CD4-positive, alpha-beta memory T cell (primary cell): Measurements from ENCODE around the gene FOXL3. TPM values are rescaled to one million over a fixed set of nuclear protein-coding genes. Genes with fewer than 3 reads are reported as not detected.

ENCODE experiments used
- CTCF ChIA-PET: fragments of 350-600 bp; sonication (Branson Sonifier 250); formaldehyde crosslinking; loops from one replicate; lab custom pipeline; 2021; ENCODE audit warnings: inconsistent platforms; ENCODE audit not compliant: partially characterized antibody; lab: Charles Lee
- POLR2A ChIA-PET: fragments of 350-600 bp; sonication (Branson Sonifier 250); formaldehyde crosslinking; loops from one replicate; lab custom pipeline; 2021; ENCODE audit not compliant: partially characterized antibody; lab: Charles Lee
- DNase-seq, 5 donors: peaks; one replicate each; pipeline versions ENCODE4 v3.0.0 to v3.0.0-alpha.2; 2020 to 2022; ENCODE audit warnings: mixed read lengths in 1 of 5
- H3K27ac ChIP-seq: one replicate; pipeline ENCODE4 v1.7.0; 2013; ENCODE audit warnings: low read depth, low read length
- H3K27me3 ChIP-seq: 2 replicates; pipeline ENCODE4 v1.7.0; 2013; ENCODE audit warnings: mild to moderate bottlenecking, low read length, moderate library complexity; ENCODE audit not compliant: insufficient read depth
- H3K36me3 ChIP-seq: 2 replicates; pipeline ENCODE4 v1.7.0; 2013; ENCODE audit warnings: mild to moderate bottlenecking, low read length, moderate library complexity; ENCODE audit not compliant: insufficient read depth
- H3K4me1 ChIP-seq: 2 replicates; pipeline ENCODE4 v1.7.0; 2013; ENCODE audit warnings: mild to moderate bottlenecking, low read length, moderate library complexity; ENCODE audit not compliant: insufficient read depth
- H3K4me3 ChIP-seq, 2 donors: one replicate each; pipeline ENCODE4 v1.7.0; 2013; ENCODE audit warnings: low read length in 2 of 2, mild to moderate bottlenecking in 1 of 2
- H3K9me3 ChIP-seq, 2 donors: one replicate each; pipeline ENCODE4 v1.7.0; 2013; ENCODE audit warnings: low read length in 2 of 2, control low read depth in 1 of 2; ENCODE audit not compliant: control insufficient read depth in 1 of 2
- H3K27ac Mint-ChIP-seq, 7 donors: one replicate each; pipeline ENCODE4 v1.8.0; 2020 to 2021; ENCODE audit warnings: mixed read lengths in 7 of 7, mild to moderate bottlenecking in 6 of 7, inconsistent platforms in 3 of 7, moderate library complexity in 3 of 7
- H3K27me3 Mint-ChIP-seq, 2 donors: one replicate each; pipeline ENCODE4 v1.8.0; 2020 to 2021; ENCODE audit warnings: mixed read lengths in 2 of 2
- H3K36me3 Mint-ChIP-seq, 2 donors: one replicate each; pipeline ENCODE4 v1.8.0; 2020 to 2021; ENCODE audit warnings: mixed read lengths in 2 of 2, inconsistent platforms in 1 of 2, mild to moderate bottlenecking in 1 of 2
- H3K4me1 Mint-ChIP-seq, 4 donors: one replicate each; pipeline ENCODE4 v1.8.0; 2020 to 2021; ENCODE audit warnings: mixed read lengths in 4 of 4, mild to moderate bottlenecking in 1 of 4
- H3K4me3 Mint-ChIP-seq, 8 donors: one replicate each; pipeline ENCODE4 v1.8.0; 2020 to 2021; ENCODE audit warnings: mixed read lengths in 8 of 8, mild to moderate bottlenecking in 7 of 8, moderate library complexity in 6 of 8, inconsistent platforms in 3 of 8
- H3K9me3 Mint-ChIP-seq, 8 donors: one replicate each; pipeline ENCODE4 v1.8.0; 2020 to 2021; ENCODE audit warnings: mixed read lengths in 8 of 8, mild to moderate bottlenecking in 5 of 8, inconsistent platforms in 3 of 8, moderate library complexity in 1 of 8
- intact Hi-C: fragments of 100-400 bp; cut with micrococcal nuclease; formaldehyde crosslinking; loops from one replicate; pipeline ENCODE4 v1.15.1; 2023
- polyA plus RNA-seq, 2 donors: library from polyadenylated mRNA; unstranded; fragments of 300-500 nt; fragmentation: Illumina TruSeq; gene quantifications; one replicate each; pipeline ENCODE4 v1.2.3, GENCODE V29; 2021
- total RNA-seq, 2 experiments: library from RNA; stranded (reverse); gene quantifications; one replicate each; pipeline ENCODE4 v1.2.3, GENCODE V29; 2021

Gene FOXL3
- total and polyA plus RNA-seq, 4 experiments from 2014 or later = not detected

DNA sequence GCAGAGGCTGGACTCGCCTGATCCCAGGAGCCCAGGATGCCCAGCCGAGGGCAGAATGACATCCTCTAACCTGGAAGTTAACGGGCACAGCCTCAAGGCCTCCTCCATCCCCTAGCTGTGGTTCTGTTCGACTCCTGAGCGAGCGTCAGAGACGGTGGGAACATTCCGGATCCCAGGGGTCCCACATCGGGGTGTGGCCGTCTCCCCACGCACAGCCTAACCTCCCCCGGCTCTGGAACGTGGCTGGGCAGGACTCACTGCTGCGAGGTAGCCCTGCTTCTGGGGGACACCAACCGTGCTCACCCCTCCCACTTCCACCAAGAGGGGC, 8.4 kb downstream of the FOXL3 start:
- Histone ChIP-seq H3K27ac (no peak overlapping the region), H3K27me3 (no peaks in the 10 kb centered on the region), H3K36me3 (no peaks in the 10 kb centered on the region), H3K4me1 (no peaks in the 10 kb centered on the region), H3K4me3 (no peak overlapping the region), H3K9me3 (no peaks in the 10 kb centered on the region)
- H3K27me3 Mint-ChIP-seq = peaks cover 3 to 6% of the 10 kb centered on the region in 2 donors
- ChIA-PET POLR2A (no interaction called here), CTCF (no interaction called here)
- H3K9me3 Mint-ChIP-seq = no peaks in the 10 kb centered on the region
- DNase-seq = no peak
- H3K4me1 Mint-ChIP-seq = no peaks in the 10 kb centered on the region
- H3K4me3 Mint-ChIP-seq = no peak overlapping the region
- H3K36me3 Mint-ChIP-seq = no peaks in the 10 kb centered on the region
- H3K27ac Mint-ChIP-seq = no peak overlapping the region
- intact Hi-C loops = no loop called here

- Mint-ChIP-seq H3K4me3 (no peak overlapping the region), H3K27me3 (peaks cover 2 to 6% of the 10 kb centered on the region in 2 donors), H3K36me3 (no peaks in the 10 kb centered on the region), H3K4me1 (no peaks in the 10 kb centered on the region), H3K9me3 (no peaks in the 10 kb centered on the region), H3K27ac (no peak overlapping the region)
- intact Hi-C loops = no loop called here
- ChIA-PET POLR2A (no interaction called here), CTCF (no interaction called here)
- DNase-seq = no peak
- no peaks in the 10 kb centered on the region for H3K27me3 ChIP-seq
- H3K4me3 ChIP-seq = no peak overlapping the region
- no peaks in the 10 kb centered on the region for H3K9me3 ChIP-seq
- H3K27ac ChIP-seq = no peak overlapping the region
- H3K36me3 ChIP-seq = no peaks in the 10 kb centered on the region
- no peaks in the 10 kb centered on the region for H3K4me1 ChIP-seq
Measured at GRCh38 chr7:298743-299142, 8.8 kb downstream of the FOXL3 start.

DNA sequence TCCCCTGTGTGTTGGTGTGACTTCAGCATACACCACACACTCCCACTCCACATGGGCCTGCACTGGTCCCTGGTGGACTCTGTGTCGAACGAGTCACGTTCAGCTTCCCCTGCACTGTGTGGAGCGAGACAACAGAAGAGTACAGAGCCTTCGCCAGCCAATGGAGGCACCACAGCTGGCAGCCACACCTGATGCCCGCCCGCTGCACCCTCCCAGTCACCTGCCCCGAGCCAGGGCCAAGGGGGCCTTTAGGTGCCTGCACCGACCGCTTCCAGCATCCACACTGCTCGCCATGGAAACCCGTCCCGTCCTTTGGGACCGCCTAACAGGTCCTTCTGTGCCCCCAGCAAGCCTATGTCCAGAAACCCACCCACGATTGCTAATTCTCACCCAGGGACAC, 9.2 kb downstream of the FOXL3 start:
- DNase-seq = no peak

DNA sequence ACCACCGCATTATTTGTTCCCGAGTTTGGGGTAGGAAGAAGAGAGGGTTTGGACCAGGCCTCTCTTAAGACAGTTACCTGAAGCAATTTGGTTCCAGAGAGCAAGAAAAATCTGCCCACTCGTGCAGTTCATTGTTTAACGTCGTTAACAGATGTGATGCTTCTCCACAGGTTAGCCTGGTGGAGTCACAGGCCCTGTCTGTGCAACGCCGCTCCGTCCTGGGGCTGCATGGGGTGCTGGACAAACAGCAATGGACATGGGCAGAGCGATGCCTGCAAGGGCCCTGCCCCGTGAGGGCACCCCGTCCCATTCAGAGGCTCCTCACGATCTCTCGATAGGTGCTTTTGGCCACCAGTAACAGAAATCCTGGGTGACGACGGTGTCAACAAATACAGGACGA, 9.7 kb downstream of the FOXL3 start:
- H3K27me3 ChIP-seq = no peaks in the 10 kb centered on the region
- no peak overlapping the region for H3K4me3 Mint-ChIP-seq
- POLR2A ChIA-PET = no interaction called here
- no peak for DNase-seq
- H3K9me3 Mint-ChIP-seq = no peaks in the 10 kb centered on the region
- H3K36me3 ChIP-seq = no peaks in the 10 kb centered on the region
- CTCF ChIA-PET = no interaction called here
- peaks cover 0 to 3% (median 0%) of the 10 kb centered on the region in 4 donors for H3K4me1 Mint-ChIP-seq
- H3K27ac Mint-ChIP-seq = no peak overlapping the region
- H3K9me3 ChIP-seq = no peaks in the 10 kb centered on the region
- H3K27me3 Mint-ChIP-seq = peaks cover 3 to 7% of the 10 kb centered on the region in 2 donors
- no peaks in the 10 kb centered on the region for H3K4me1 ChIP-seq
- intact Hi-C loops = no loop called here
- H3K36me3 Mint-ChIP-seq = no peaks in the 10 kb centered on the region
- H3K4me3 ChIP-seq = no peak overlapping the region
- H3K27ac ChIP-seq = no peak overlapping the region

More for the DNA sequence above, 9.2 kb downstream of the FOXL3 start:
- Histone ChIP-seq H3K4me3 (no peak overlapping the region), H3K36me3 (no peaks in the 10 kb centered on the region), H3K9me3 (no peaks in the 10 kb centered on the region), H3K27me3 (no peaks in the 10 kb centered on the region), H3K4me1 (no peaks in the 10 kb centered on the region), H3K27ac (no peak overlapping the region)
- H3K27me3 Mint-ChIP-seq = peaks cover 2 to 6% of the 10 kb centered on the region in 2 donors
- no peak overlapping the region for H3K4me3 Mint-ChIP-seq
- ChIA-PET POLR2A (no interaction called here), CTCF (no interaction called here)
- H3K9me3 Mint-ChIP-seq = no peaks in the 10 kb centered on the region
- H3K4me1 Mint-ChIP-seq = no peaks in the 10 kb centered on the region
- no peak overlapping the region for H3K27ac Mint-ChIP-seq
- intact Hi-C loops = no loop called here
- H3K36me3 Mint-ChIP-seq = no peaks in the 10 kb centered on the region

DNA sequence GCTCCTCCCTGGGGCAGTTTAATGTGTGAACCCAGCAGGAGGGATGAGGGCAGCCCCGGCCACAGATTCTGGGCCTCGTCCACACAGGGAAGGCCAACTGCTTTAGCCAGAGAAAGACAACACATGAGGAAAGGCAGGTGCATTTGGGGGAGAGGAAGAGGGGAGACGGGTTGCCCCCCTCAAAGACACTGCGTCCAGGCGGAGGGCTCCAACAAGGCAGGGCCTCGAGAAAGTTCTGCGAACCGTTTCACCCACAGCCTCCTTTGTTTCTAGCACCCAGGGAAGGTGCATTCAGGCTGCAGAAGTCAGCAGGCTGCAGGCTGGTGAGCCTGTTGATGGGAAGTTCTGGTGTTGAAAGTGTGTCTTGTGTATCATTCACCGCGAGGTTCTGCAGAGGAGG, 10.1 kb downstream of the FOXL3 start:
- no peaks in the 10 kb centered on the region for H3K36me3 Mint-ChIP-seq
- Histone ChIP-seq H3K36me3 (no peaks in the 10 kb centered on the region), H3K9me3 (no peaks in the 10 kb centered on the region), H3K4me1 (no peaks in the 10 kb centered on the region), H3K27ac (no peak overlapping the region), H3K4me3 (no peak overlapping the region), H3K27me3 (no peaks in the 10 kb centered on the region)
- intact Hi-C loops = no loop called here
- no peak for DNase-seq
- H3K9me3 Mint-ChIP-seq = no peaks in the 10 kb centered on the region
- POLR2A ChIA-PET = no interaction called here
- CTCF ChIA-PET = no interaction called here
- peaks cover 0 to 3% (median 0%) of the 10 kb centered on the region in 4 donors for H3K4me1 Mint-ChIP-seq
- H3K27ac Mint-ChIP-seq = no peak overlapping the region
- H3K27me3 Mint-ChIP-seq = peaks cover 3 to 7% of the 10 kb centered on the region in 2 donors
- no peak overlapping the region for H3K4me3 Mint-ChIP-seq

DNA sequence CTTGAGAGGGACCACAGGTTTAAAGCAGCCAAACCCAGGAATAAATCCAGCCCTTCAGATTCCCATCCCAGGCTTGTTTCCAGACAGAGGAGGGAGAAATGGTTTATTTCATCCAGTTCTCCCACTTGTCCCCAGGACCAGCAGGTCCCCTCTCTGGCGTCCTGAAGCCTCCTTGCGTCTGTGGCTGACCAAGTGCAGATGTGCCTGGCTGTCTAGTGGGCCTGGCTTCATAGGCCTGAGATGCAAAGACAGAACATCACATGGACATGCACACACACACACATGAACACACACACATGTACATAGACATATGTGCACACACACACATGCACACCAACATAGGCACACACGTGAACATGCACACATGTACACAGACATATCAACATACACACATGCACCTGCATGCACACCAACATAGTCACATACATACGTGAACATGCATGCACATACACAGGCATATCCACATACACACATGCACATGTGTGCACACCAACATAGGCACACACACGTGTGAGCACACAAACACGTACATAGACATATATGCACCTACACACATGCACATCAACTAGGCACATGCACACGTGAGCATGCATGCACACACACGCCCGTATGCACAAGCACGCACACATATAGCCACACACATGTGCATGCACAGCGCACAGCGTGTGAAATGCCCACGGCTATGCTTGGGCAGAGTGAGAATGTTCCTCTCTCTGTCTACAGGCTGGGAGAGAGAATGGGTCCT, 10.7 kb downstream of the FOXL3 start:
- Mint-ChIP-seq H3K4me3 (no peak overlapping the region), H3K27ac (no peak overlapping the region), H3K4me1 (peaks cover 0 to 3% (median 0%) of the 10 kb centered on the region in 4 donors), H3K9me3 (no peaks in the 10 kb centered on the region), H3K36me3 (no peaks in the 10 kb centered on the region), H3K27me3 (peaks cover 3 to 7% of the 10 kb centered on the region in 2 donors)
- Histone ChIP-seq H3K27ac (no peak overlapping the region), H3K9me3 (no peaks in the 10 kb centered on the region), H3K4me1 (no peaks in the 10 kb centered on the region), H3K27me3 (no peaks in the 10 kb centered on the region), H3K36me3 (no peaks in the 10 kb centered on the region), H3K4me3 (no peak overlapping the region)
- ChIA-PET CTCF (no interaction called here), POLR2A (no interaction called here)
- intact Hi-C loops = no loop called here
- DNase-seq = no peak

DNA sequence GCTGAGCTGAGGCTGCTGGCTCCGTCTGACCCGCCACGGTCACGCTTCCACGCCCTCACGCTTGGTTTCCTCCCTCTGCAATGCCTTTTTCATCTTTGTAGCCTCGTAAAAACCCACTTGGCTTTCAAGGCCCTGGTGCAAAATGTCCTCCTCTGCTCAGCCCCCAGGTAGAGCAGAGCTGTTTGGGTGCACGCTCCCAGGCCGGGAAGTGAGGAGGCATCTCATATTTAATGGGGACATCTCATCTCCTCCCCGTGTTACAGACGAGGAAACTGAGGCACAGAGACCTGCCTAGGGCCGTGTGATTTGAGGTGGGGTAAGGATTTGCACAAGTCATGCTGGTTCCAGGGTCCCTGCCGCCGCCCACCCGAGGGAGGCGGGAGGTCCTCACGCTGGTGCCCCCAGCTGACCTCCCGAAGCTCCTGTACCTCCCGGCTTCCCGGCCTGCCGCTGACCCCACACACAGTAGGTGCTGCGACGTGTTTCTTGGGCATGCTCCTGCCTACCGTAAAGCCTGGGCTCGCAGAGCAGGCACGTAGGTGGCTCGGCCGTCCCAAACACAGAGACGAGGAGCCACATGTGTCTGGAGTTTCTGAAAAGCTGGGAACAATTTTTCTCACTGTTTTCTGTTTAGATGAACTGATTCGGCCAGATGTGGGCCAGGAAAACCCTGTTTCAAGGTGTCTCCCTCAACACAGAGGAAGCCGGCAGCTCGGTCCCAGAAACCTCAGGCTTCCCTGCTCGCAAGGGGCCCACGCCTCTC, 11.5 kb downstream of the FOXL3 start:
- H3K27me3 ChIP-seq = no peaks in the 10 kb centered on the region
- H3K4me3 ChIP-seq = no peak overlapping the region
- intact Hi-C loops = no loop called here
- H3K4me1 Mint-ChIP-seq = peaks cover 0 to 3% (median 0%) of the 10 kb centered on the region in 4 donors
- H3K9me3 Mint-ChIP-seq = no peaks in the 10 kb centered on the region
- H3K9me3 ChIP-seq = no peaks in the 10 kb centered on the region
- H3K4me3 Mint-ChIP-seq = no peak overlapping the region
- ChIA-PET POLR2A (no interaction called here), CTCF (no interaction called here)
- peaks cover 3 to 7% of the 10 kb centered on the region in 2 donors for H3K27me3 Mint-ChIP-seq
- no peak overlapping the region for H3K27ac ChIP-seq
- no peak for DNase-seq
- no peaks in the 10 kb centered on the region for H3K36me3 Mint-ChIP-seq
- no peaks in the 10 kb centered on the region for H3K36me3 ChIP-seq
- no peak overlapping the region for H3K27ac Mint-ChIP-seq
- no peaks in the 10 kb centered on the region for H3K4me1 ChIP-seq
